Smooth muscle cell (in vitro differentiated cells): Measurements from ENCODE around the gene LRRC42. TPM values are rescaled to one million over a fixed set of nuclear protein-coding genes. Genes with fewer than 3 reads are reported as not detected.

Source experiments
- DNase-seq: peaks from one replicate; lab custom pipeline; 2025; ENCODE audit not compliant: unreplicated experiment; lab: John Stamatoyannopoulos, UW
- H2AFZ ChIP-seq: fragments of 200-600 bp; sonication (generic); 2 replicates; pipeline ENCODE4 v1.6.0; 2016; ENCODE audit warnings: antibody characterized with exemption, low read depth, mild to moderate bottlenecking
- H3F3A ChIP-seq: fragments of 200-600 bp; sonication (generic); 2 replicates; pipeline ENCODE4 v1.6.0; 2017; ENCODE audit warnings: antibody characterized with exemption, low read depth
- H3K27ac ChIP-seq: fragments of 200-600 bp; sonication (generic); 2 replicates; pipeline ENCODE4 v1.5.1; 2016; ENCODE audit warnings: low read depth, mild to moderate bottlenecking
- H3K27me3 ChIP-seq: fragments of 200-600 bp; sonication (generic); 2 replicates; pipeline ENCODE4 v1.6.1; 2016; ENCODE audit warnings: low read depth, mild to moderate bottlenecking
- H3K36me3 ChIP-seq: fragments of 200-600 bp; sonication (generic); 2 replicates; pipeline ENCODE4 v1.5.1; 2016; ENCODE audit warnings: low read depth
- H3K4me1 ChIP-seq: fragments of 200-600 bp; sonication (generic); 2 replicates; pipeline ENCODE4 v1.5.1; 2016; ENCODE audit warnings: low read depth
- H3K4me2 ChIP-seq: fragments of 200-600 bp; sonication (generic); 2 replicates; pipeline ENCODE4 v1.6.0; 2016; ENCODE audit warnings: mild to moderate bottlenecking
- H3K4me3 ChIP-seq: fragments of 200-600 bp; sonication (generic); 2 replicates; pipeline ENCODE4 v1.5.1; 2016; ENCODE audit warnings: mild to moderate bottlenecking
- H3K79me2 ChIP-seq: fragments of 200-600 bp; sonication (generic); 2 replicates; pipeline ENCODE4 v1.6.0; 2016; ENCODE audit warnings: low read depth, mild to moderate bottlenecking
- H3K9ac ChIP-seq: fragments of 200-600 bp; sonication (generic); 2 replicates; pipeline ENCODE4 v1.6.0; 2016; ENCODE audit warnings: low read depth
- H3K9me3 ChIP-seq: fragments of 200-600 bp; sonication (generic); replicated peaks from 2 replicates; pipeline ENCODE4 v1.5.1; 2016; ENCODE audit warnings: low read depth
- H4K20me1 ChIP-seq: fragments of 200-600 bp; sonication (generic); 2 replicates; pipeline ENCODE4 v1.6.0; 2016; ENCODE audit warnings: low read depth
- CTCF ChIP-seq: fragments of 200-600 bp; sonication (generic); IDR thresholded peaks from 2 replicates; pipeline ENCODE4 v1.5.1; 2017; ENCODE audit warnings: borderline replicate concordance, mild to moderate bottlenecking, antibody characterized with exemption; ENCODE audit not compliant: insufficient read depth, poor library complexity, severe bottlenecking
- WGBS: methylation state at CpG from one replicate; pipeline ENCODE4 v1.1.7; 2016; ENCODE audit warnings: low lambda C conversion rate; 5-methylcytosine and 5-hydroxymethylcytosine counted together
- polyA plus RNA-seq: library from polyadenylated mRNA; unstranded; fragments of >200 nt; fragmentation: Nextera tagmentation; extraction: Ambion mirVana; gene quantifications from 2 replicates; pipeline ENCODE4 v1.2.1, GENCODE V29; 2016
- total RNA-seq: library from RNA; depleted of rRNA; stranded (reverse); fragments of >200 nt; gene quantifications from 2 replicates; pipeline ENCODE4 v1.2.3, GENCODE V29; 2014

The LRRC42 gene
- total and polyA plus RNA-seq, 2 experiments from 2014 or later, result 36.5 to 37.0 TPM

GRCh38 chr1:53998223-53998622 lies 52.1 kb downstream of the LRRC42 start:
- Histone ChIP-seq H3K27me3 (no peaks in the 10 kb centered on the region), H3K9ac (no peak overlapping the region), H3K4me2 (no peak overlapping the region), H3K27ac (no peak overlapping the region), H3K9me3 (no peaks in the 10 kb centered on the region), H4K20me1 (no peaks in the 10 kb centered on the region), H3K79me2 (no peaks in the 10 kb centered on the region), H3K36me3 (no peaks in the 10 kb centered on the region), H3F3A (no peaks in the 10 kb centered on the region), H3K4me1 (no peaks in the 10 kb centered on the region), H2AFZ (no peak overlapping the region), H3K4me3 (no peak overlapping the region)
- TF ChIP-seq CTCF, result no peak
- 85% methylated on average over 1 of the region's 1 CpG for WGBS
- no peak for DNase-seq

GRCh38 chr1:53999920-54000319 lies 53.8 kb downstream of the LRRC42 start:
- no peak overlapping the region for H3K4me2 ChIP-seq
- H2AFZ ChIP-seq, result no peak overlapping the region
- no peaks in the 10 kb centered on the region for H3K27me3 ChIP-seq
- DNase-seq, result no peak
- no peak overlapping the region for H3K4me3 ChIP-seq
- H3K4me1 ChIP-seq, result no peaks in the 10 kb centered on the region
- H4K20me1 ChIP-seq, result no peaks in the 10 kb centered on the region
- H3K27ac ChIP-seq, result no peak overlapping the region
- H3K9me3 ChIP-seq, result no peaks in the 10 kb centered on the region
- no peak for TF ChIP-seq CTCF
- no peaks in the 10 kb centered on the region for H3K79me2 ChIP-seq
- H3K9ac ChIP-seq, result no peak overlapping the region
- H3F3A ChIP-seq, result no peaks in the 10 kb centered on the region
- no peaks in the 10 kb centered on the region for H3K36me3 ChIP-seq

- H4K20me1 ChIP-seq, result no peaks in the 10 kb centered on the region
- no peaks in the 10 kb centered on the region for H3F3A ChIP-seq
- H3K9ac ChIP-seq, result no peak overlapping the region
- no peak for DNase-seq
- H3K9me3 ChIP-seq, result no peaks in the 10 kb centered on the region
- no peak for TF ChIP-seq CTCF
- no peaks in the 10 kb centered on the region for H3K79me2 ChIP-seq
- H3K27me3 ChIP-seq, result no peaks in the 10 kb centered on the region
- no peak overlapping the region for H3K4me3 ChIP-seq
- no peaks in the 10 kb centered on the region for H3K4me1 ChIP-seq
- no peak overlapping the region for H3K4me2 ChIP-seq
- no peaks in the 10 kb centered on the region for H3K36me3 ChIP-seq
- 81% methylated on average over 3 of the region's 3 CpGs for WGBS
- H2AFZ ChIP-seq, result no peak overlapping the region
- no peak overlapping the region for H3K27ac ChIP-seq
These were observed 55.4 kb downstream of the LRRC42 start for GRCh38 chr1:54001591-54001990.

- no peak for TF ChIP-seq CTCF
- Histone ChIP-seq H3K9ac (no peak overlapping the region), H3F3A (no peaks in the 10 kb centered on the region), H3K79me2 (no peaks in the 10 kb centered on the region), H3K27ac (no peak overlapping the region), H3K27me3 (no peaks in the 10 kb centered on the region), H3K36me3 (no peaks in the 10 kb centered on the region), H3K4me2 (no peak overlapping the region), H3K4me3 (no peak overlapping the region), H3K9me3 (no peaks in the 10 kb centered on the region), H2AFZ (no peak overlapping the region), H4K20me1 (no peaks in the 10 kb centered on the region), H3K4me1 (no peaks in the 10 kb centered on the region)
- 76% methylated on average over 9 of the region's 9 CpGs for WGBS
- no peak for DNase-seq
These were observed 56.5 kb downstream of the LRRC42 start for GRCh38 chr1:54002544-54003248.
